GM12874 (cell line): Measurements from ENCODE around the gene FARP1.

Experiments used
- TF ChIP-seq, protein P1 (sequence below): IDR thresholded peaks from 2 replicates; pipeline ENCODE4 v1.5.1; 2011; ENCODE audit warnings: low read depth, mild to moderate bottlenecking, control low read depth, low read length, moderate library complexity; ENCODE audit not compliant: insufficient read depth

The FARP1 gene

DNA sequence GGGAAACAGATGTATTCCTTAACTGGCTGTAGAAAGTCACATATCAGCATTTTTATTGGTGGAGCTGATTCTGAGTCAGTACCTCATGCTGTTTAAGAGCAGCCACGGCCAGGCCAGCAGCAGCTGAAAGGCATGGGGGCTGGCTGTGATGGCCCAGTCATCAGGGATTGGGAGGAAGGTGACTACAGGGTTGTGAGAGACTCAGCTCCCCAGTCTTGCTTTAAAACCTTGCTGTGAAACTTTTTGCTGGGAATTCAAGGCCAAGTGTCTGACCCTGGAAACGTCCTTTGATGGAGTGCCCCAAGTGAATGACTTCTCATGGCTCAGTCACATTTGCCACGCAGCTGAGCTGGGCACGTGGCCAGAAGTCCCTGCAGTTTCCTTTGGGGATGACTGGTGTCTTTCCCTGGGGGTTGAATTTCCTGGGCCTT lies 73.3 kb downstream of the FARP1 start:
- TF ChIP-seq, protein P1, sequence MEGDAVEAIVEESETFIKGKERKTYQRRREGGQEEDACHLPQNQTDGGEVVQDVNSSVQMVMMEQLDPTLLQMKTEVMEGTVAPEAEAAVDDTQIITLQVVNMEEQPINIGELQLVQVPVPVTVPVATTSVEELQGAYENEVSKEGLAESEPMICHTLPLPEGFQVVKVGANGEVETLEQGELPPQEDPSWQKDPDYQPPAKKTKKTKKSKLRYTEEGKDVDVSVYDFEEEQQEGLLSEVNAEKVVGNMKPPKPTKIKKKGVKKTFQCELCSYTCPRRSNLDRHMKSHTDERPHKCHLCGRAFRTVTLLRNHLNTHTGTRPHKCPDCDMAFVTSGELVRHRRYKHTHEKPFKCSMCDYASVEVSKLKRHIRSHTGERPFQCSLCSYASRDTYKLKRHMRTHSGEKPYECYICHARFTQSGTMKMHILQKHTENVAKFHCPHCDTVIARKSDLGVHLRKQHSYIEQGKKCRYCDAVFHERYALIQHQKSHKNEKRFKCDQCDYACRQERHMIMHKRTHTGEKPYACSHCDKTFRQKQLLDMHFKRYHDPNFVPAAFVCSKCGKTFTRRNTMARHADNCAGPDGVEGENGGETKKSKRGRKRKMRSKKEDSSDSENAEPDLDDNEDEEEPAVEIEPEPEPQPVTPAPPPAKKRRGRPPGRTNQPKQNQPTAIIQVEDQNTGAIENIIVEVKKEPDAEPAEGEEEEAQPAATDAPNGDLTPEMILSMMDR: no peak

DNA sequence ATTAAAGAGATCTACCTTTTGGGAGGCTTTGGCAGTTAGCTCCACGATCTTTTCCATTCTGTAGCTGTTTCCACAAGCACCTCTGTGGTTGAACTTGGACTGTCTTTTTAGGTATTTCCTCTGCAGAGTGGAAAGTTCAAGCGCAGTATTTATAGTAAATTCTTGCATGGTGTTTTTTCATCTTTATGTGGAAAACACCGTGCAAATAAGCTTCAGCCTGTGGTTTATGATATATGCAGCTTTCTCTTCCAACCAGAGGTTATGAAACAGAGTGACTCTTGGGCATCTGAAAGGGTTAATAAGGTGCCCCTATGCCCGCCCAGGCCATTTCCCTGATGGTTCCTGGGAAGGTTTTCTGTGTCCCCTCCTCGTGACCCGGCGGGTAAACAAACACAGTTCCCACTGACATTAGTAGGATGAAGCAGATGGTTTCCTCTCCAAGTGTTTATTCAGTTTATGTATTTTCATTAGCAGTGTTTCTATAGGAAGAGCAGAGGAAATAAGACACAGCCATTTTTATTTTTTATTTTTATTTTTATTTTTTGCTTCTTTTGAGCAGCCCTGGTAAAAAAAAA lies 73.9 kb downstream of the FARP1 start:
- TF ChIP-seq, protein P1: no peak

- TF ChIP-seq, protein P1: no peak
Measured at GRCh38 chr13:98217597-98217996, 74.7 kb downstream of the FARP1 start.

DNA sequence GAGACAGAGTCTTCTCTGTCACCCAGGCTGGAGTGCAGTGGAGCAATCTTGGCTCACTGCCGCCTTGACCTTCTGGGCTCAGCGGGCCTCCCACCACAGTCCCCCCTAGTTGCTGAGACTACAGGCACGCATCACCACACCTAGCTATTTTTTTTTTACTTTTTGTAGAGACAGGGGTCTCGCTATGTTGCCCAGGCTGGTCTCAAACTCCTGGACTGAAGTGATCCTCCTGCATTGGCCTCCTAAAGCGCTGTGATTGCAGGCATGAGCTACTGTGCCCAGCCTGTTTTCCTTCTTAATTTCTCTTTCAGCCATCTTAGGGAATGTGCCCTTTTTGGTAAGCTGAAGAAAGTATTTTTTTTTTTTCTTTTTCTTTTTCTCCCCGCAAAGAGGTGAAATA lies 76.8 kb downstream of the FARP1 start:
- TF ChIP-seq, protein P1: no peak

DNA sequence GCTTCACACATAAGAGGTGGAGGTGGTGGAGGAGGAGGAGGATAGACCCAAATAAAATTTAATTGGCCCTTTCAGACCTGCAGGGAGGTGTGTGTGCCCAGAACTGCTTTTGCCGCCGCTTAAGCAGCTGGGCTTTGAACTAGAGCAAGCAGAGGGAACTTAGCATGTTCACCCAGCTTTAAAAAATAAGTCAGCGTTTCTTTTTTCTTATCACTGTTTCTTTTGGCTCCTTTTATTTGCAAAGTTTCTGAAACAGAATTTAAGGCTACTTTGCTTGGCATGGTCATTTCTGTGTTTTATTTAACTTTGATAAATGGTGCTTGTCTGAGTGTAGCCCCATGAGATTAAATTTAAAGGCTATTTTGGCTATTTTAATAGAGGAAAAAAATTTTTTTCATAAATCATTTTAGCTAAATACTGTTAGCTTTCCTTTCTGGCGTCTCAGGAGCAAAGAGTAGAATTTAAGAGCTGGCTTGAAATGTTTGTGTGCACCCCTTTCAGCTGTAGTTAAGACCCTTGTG lies 77.4 kb downstream of the FARP1 start:
- TF ChIP-seq, protein P1: no peak

DNA sequence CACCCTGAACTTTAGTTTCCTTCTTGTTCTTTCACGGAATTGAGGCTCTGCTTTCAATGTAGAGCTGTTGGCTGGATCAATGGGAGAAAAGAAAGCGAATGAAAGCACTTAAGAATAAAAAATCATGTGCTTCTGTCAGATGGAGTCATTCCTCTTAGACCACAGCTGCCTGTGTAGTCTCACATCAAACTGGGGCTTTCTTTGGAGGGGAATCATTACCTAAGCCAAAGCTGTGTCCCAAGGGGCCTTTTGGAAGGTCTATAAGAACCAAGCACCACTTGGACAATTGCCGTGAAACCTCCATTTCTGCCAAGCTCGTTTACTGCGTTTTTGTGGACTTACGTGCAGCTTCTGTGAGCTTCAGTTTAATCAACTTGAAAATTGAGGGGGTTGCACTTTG lies 78.3 kb downstream of the FARP1 start:
- TF ChIP-seq, protein P1: no peak

GRCh38 chr13:98222081-98222554 lies 79.2 kb downstream of the FARP1 start:
- TF ChIP-seq, protein P1: no peak

GRCh38 chr13:98222816-98223215 lies 79.9 kb downstream of the FARP1 start:
- TF ChIP-seq, protein P1: no peak
